ENCODE results near the gene TGIF1. TPM values are rescaled to one million over a fixed set of nuclear protein-coding genes. Genes with fewer than 3 reads are reported as not detected.

Gene TGIF1
- total RNA-seq, 2 experiments from 2014 or later, result 40.9 to 69.0 TPM

GRCh38 chr18:3418083-3418482, 31.9 kb upstream of the TGIF1 start:
- no peak overlapping the region for H3K27ac ChIP-seq (ENCODE audit: low read depth, low read length, poor library complexity, severe bottlenecking)
- H3K4me3 ChIP-seq (ENCODE audit: low read depth, low read length, poor library complexity, severe bottlenecking), result no peak overlapping the region
- no peaks in the 10 kb centered on the region for H4K20me1 ChIP-seq (ENCODE audit: insufficient read depth, low read length)
- POLR2A ChIA-PET, result no interaction called here
- CTCF ChIA-PET (ENCODE audit: unreplicated experiment), result no interaction called here
- no peak for DNase-seq (ENCODE audit: low spot score)
- no peak for TF ChIP-seq EZH2phosphoT487 (IDR thresholded peaks at IDR 0.05; ENCODE audit: borderline replicate concordance, low read depth, low read length)
- TF ChIP-seq CTCF (conservative IDR thresholded peaks at IDR 0.05; ENCODE audit: low read length), result no peak
- H3K4me2 ChIP-seq (ENCODE audit: low read length), result no peak overlapping the region
- no peaks in the 10 kb centered on the region for H3K36me3 ChIP-seq (ENCODE audit: insufficient read depth, low read length)
- H2AFZ ChIP-seq (ENCODE audit: low read length), result no peak overlapping the region
- no peaks in the 10 kb centered on the region; the same call in 1 of the 2 replicates for H3K9me3 ChIP-seq (ENCODE audit: low read length)
- H3K4me1 ChIP-seq (ENCODE audit: insufficient read depth, low read length, poor library complexity, severe bottlenecking), result no peaks in the 10 kb centered on the region
- H3K79me2 ChIP-seq (ENCODE audit: insufficient read depth, low read depth, low read length), result no peaks in the 10 kb centered on the region
- intact Hi-C loops (cut with micrococcal nuclease; ENCODE audit: unreplicated experiment), result no loop called here
- no peaks in the 10 kb centered on the region for H3K9me2 ChIP-seq (ENCODE audit: insufficient read depth, low read length)
- BruUV-seq (replicated peaks), result no TSS peak

GRCh38 chr18:3420919-3421279, 29.1 kb upstream of the TGIF1 start:
- TF ChIP-seq EZH2phosphoT487 (IDR thresholded peaks at IDR 0.05; ENCODE audit: borderline replicate concordance, low read depth, low read length), result no peak
- no peak for TF ChIP-seq CTCF (conservative IDR thresholded peaks at IDR 0.05; ENCODE audit: low read length)
- no peak overlapping the region for H3K4me3 ChIP-seq (ENCODE audit: low read depth, low read length, poor library complexity, severe bottlenecking)
- no peaks in the 10 kb centered on the region; the same call in 1 of the 2 replicates for H3K9me3 ChIP-seq (ENCODE audit: low read length)
- H3K36me3 ChIP-seq (ENCODE audit: insufficient read depth, low read length), result no peaks in the 10 kb centered on the region
- no peak for DNase-seq (ENCODE audit: low spot score)
- ChIA-PET POLR2A (interaction anchor here (0.7 to 1.4 kb wide), 3 partner anchors 11 to 27 kb away, joined by 3 to 6 read pairs (median 4); no protein-coding TSS in a partner anchor), CTCF (ENCODE audit: unreplicated experiment) (no interaction called here)
- intact Hi-C loops (cut with micrococcal nuclease; ENCODE audit: unreplicated experiment), result no loop called here
- BruUV-seq (replicated peaks), result no TSS peak
- no peak overlapping the region for H2AFZ ChIP-seq (ENCODE audit: low read length)
- no peak overlapping the region for H3K4me2 ChIP-seq (ENCODE audit: low read length)
- no peaks in the 10 kb centered on the region for H3K9me2 ChIP-seq (ENCODE audit: insufficient read depth, low read length)
- no peak overlapping the region for H3K27ac ChIP-seq (ENCODE audit: low read depth, low read length, poor library complexity, severe bottlenecking)
- no peaks in the 10 kb centered on the region for H3K4me1 ChIP-seq (ENCODE audit: insufficient read depth, low read length, poor library complexity, severe bottlenecking)
- no peaks in the 10 kb centered on the region for H4K20me1 ChIP-seq (ENCODE audit: insufficient read depth, low read length)
- H3K79me2 ChIP-seq (ENCODE audit: insufficient read depth, low read depth, low read length), result no peaks in the 10 kb centered on the region

GRCh38 chr18:3422905-3423304, 27.1 kb upstream of the TGIF1 start:
- Histone ChIP-seq H4K20me1 (ENCODE audit: insufficient read depth, low read length) (no peaks in the 10 kb centered on the region), H3K9me2 (ENCODE audit: insufficient read depth, low read length) (no peaks in the 10 kb centered on the region), H3K27ac (ENCODE audit: low read depth, low read length, poor library complexity, severe bottlenecking) (no peak overlapping the region), H3K9me3 (ENCODE audit: low read length) (no peaks in the 10 kb centered on the region; the same call in 1 of the 2 replicates), H3K4me2 (ENCODE audit: low read length) (no peak overlapping the region), H3K79me2 (ENCODE audit: insufficient read depth, low read depth, low read length) (no peaks in the 10 kb centered on the region), H3K36me3 (ENCODE audit: insufficient read depth, low read length) (no peaks in the 10 kb centered on the region), H3K4me3 (ENCODE audit: low read depth, low read length, poor library complexity, severe bottlenecking) (no peak overlapping the region), H2AFZ (ENCODE audit: low read length) (no peak overlapping the region), H3K4me1 (ENCODE audit: insufficient read depth, low read length, poor library complexity, severe bottlenecking) (no peaks in the 10 kb centered on the region)
- DNase-seq (ENCODE audit: low spot score), result no peak
- TF ChIP-seq CTCF (conservative IDR thresholded peaks at IDR 0.05; ENCODE audit: low read length) (no peak), EZH2phosphoT487 (IDR thresholded peaks at IDR 0.05; ENCODE audit: borderline replicate concordance, low read depth, low read length) (no peak)
- ChIA-PET CTCF (ENCODE audit: unreplicated experiment) (no interaction called here), POLR2A (interaction anchor here (0.6 to 1.1 kb wide), 3 partner anchors 14 to 102 kb away, joined by 3 to 5 read pairs (median 3); no protein-coding TSS in a partner anchor)
- intact Hi-C loops (cut with micrococcal nuclease; ENCODE audit: unreplicated experiment), result no loop called here
- BruUV-seq (replicated peaks), result no TSS peak
